ENCODE results near the gene PRSS53.

PRSS53 gene

GRCh38 chr16:31036691-31037090 lies 52.1 kb downstream of the PRSS53 start:
- no peak for DNase-seq

DNA sequence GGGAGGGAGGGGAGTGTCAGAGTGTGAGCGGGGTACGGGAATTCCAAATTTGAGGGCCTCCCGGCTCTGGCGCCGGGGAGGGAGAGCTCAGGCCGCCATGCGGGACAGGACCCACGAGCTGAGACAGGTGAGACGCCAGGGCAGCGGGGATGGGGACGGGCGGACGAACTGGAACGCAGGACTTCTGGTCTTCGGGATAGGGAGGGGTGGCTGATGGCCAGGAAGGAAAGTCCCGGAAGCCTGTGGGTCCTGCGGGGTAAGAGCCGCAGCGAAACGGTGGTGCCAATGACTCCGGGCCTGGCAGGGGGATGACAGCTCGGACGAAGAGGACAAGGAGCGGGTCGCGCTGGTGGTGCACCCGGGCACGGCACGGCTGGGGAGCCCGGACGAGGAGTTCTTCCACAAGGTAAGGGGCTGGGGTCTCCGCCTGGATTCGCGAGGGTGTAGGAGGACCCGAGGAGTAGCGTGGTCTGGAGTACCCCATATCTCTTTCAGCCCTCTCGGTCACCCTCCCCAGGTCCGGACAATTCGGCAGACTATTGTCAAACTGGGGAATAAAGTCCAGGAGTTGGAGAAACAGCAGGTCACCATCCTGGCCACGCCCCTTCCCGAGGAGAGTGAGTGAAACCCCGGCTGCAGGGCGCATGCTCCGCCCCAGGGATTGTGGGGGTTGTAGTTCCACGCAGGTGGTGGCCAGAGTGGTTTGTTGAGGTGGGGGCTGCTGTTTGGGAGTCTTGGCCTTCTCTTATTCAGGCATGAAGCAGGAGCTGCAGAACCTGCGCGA lies 54.8 kb downstream of the PRSS53 start:
- peak; percentile 0 for DNase-seq
